ENCODE results near the gene RAB36. TPM values are rescaled to one million over a fixed set of nuclear protein-coding genes. Genes with fewer than 3 reads are reported as not detected.

RAB36 gene
- total and polyA plus RNA-seq, 9 of the 15 experiments (the other 6 are each of a cell fraction or from before 2014, with no cell fraction given) = 0.04 to 0.50 (median 0.08) TPM; not detected in 3

DNA sequence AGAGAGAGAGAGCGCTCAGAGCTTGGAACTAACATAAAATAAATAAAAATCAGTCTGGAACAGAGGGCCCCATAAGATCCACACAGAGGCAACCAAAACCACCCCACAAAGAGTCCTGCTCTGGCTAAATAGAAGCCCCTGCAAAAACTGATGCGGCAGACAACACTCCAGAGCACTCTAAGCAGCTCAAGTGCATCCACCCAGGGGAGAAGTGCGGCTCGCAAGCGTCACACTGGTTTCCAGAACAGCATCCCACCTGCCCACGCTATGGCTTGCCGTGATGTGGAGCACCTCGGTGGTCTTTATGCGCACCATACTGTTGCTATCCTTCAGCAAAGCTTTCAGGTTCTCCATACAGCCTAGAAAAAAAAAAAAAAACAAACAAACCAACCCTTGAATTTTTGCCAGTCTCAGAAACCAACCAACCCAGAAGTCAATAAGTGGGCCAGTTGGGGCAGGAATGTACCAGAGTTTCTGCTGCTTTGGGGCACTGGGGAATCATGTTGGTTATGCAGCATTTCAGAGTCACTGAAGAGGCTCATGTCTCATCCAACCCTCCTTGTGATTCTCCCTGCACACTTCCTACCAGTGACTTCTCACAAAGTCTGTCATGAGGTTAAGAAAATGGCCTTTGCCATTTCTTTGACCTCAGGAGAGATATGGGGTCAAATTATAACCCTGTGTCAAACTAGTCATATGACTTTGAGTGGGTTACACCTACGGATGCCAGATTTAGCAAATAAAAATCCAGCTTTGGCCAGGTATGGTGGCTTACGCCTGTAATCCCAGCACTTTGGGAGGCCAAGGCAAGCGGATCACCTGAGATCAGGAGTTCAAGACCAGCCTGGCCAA lies 6.5 kb upstream of the RAB36 start:
- no peak overlapping the region for H3K4me3 ChIP-seq

DNA sequence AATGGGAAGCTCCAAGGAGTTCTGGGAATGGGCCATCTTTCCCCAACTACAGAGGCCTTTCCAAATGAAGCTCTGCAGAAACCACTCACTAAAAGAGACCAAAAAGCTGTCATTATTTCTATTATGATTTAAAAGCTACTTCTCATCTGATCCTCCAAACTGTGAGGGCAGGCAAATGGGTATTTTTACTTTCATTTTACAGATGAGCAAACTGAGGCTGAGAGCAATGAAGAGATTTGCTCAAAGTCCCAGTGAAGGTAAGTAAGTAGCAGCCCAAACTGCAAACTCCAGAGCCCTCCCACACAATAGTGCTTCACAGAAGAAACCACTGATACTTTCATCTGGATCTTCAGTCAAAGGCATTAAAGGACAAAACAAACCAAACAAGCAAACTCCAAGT lies 4.9 kb upstream of the RAB36 start:
- no TSS peak for BruUV-seq (replicated peaks)
- H3K79me2 ChIP-seq (ENCODE audit: control insufficient read depth, insufficient read depth, low read length) = no peaks in the 10 kb centered on the region
- H3K9me3 ChIP-seq (replicated peaks; ENCODE audit: control insufficient read depth, insufficient read depth, low read depth, low read length) = no peaks in the 10 kb centered on the region
- peaks cover 26% of the 10 kb centered on the region for H4K20me1 ChIP-seq (replicated peaks; ENCODE audit: control insufficient read depth, insufficient read depth, low read length)
- POLR2A ChIA-PET = interaction anchor here (0.6 to 5.6 kb wide), 13 partner anchors 9 to 348 kb away, joined by 3 to 68 read pairs (median 4); partner anchors contain the start of gene BCR
- peaks cover 24 to 28% of the 10 kb centered on the region in 2 experiments for H3K27me3 ChIP-seq (ENCODE audit: control insufficient read depth in 2 of 2, insufficient read depth in 2 of 2, low read length in 2 of 2)
- ATAC-seq = no peak
- no peak for DNase-seq (ENCODE audit: extremely low read depth in 1 of 4, low spot score in 3 of 4)
- H3K27ac ChIP-seq (ENCODE audit: extremely low read depth, low read depth, low read length) = no peak overlapping the region
- H3K36me3 ChIP-seq (ENCODE audit: control insufficient read depth, insufficient read depth, low read length) = no peaks in the 10 kb centered on the region
- CTCF ChIA-PET (ENCODE audit: low intra/inter-chr PET ratio) = no interaction called here
- H3K4me3 ChIP-seq = no peak overlapping the region
- H3K9me1 ChIP-seq (ENCODE audit: control insufficient read depth, insufficient read depth, low read length) = peaks cover 6% of the 10 kb centered on the region
- no peak overlapping the region for H3K4me2 ChIP-seq (ENCODE audit: insufficient read depth, low read length)
- no peak overlapping the region for H2AFZ ChIP-seq (ENCODE audit: low read depth, low read length)
- peaks cover 16 to 21% of the 10 kb centered on the region in 2 experiments for H3K4me1 ChIP-seq (replicated peaks in 1 of 2; ENCODE audit: control insufficient read depth in 2 of 2, insufficient read depth in 2 of 2, low read length in 2 of 2)
- intact Hi-C loops (cut with micrococcal nuclease) (no loop called here), in situ Hi-C loops (cut with MboI) (no loop called here)
- H3K9ac ChIP-seq (ENCODE audit: insufficient read depth in 1 of 2, low read depth in 2 of 2, low read length in 2 of 2) = no peak overlapping the region
- no peak for FAIRE-seq
- TF ChIP-seq HEY1 (CRISPR knock-in tag; IDR thresholded peaks at IDR 0.05; ENCODE audit: borderline replicate concordance) = no peak
- TF ChIP-seq TCF7 (IDR thresholded peaks at IDR 0.05; ENCODE audit: borderline replicate concordance) = no peak
- no peak for TF ChIP-seq ZZZ3 (IDR thresholded peaks at IDR 0.05)
- TF ChIP-seq GATAD2A (IDR thresholded peaks at IDR 0.05) = no peak
- TF ChIP-seq, protein P1, sequence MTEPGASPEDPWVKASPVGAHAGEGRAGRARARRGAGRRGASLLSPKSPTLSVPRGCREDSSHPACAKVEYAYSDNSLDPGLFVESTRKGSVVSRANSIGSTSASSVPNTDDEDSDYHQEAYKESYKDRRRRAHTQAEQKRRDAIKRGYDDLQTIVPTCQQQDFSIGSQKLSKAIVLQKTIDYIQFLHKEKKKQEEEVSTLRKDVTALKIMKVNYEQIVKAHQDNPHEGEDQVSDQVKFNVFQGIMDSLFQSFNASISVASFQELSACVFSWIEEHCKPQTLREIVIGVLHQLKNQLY (CRISPR knock-in tag; conservative IDR thresholded peaks at IDR 0.05) = no peak; a peak in 1 of 4 replicates
- TF ChIP-seq KLF1 (tag; IDR thresholded peaks at IDR 0.05) = no peak
- TF ChIP-seq NEUROD1 (IDR thresholded peaks at IDR 0.05; ENCODE audit: borderline replicate concordance, low read depth, low read length, partially characterized antibody) = no peak
- TF ChIP-seq, protein P2, sequence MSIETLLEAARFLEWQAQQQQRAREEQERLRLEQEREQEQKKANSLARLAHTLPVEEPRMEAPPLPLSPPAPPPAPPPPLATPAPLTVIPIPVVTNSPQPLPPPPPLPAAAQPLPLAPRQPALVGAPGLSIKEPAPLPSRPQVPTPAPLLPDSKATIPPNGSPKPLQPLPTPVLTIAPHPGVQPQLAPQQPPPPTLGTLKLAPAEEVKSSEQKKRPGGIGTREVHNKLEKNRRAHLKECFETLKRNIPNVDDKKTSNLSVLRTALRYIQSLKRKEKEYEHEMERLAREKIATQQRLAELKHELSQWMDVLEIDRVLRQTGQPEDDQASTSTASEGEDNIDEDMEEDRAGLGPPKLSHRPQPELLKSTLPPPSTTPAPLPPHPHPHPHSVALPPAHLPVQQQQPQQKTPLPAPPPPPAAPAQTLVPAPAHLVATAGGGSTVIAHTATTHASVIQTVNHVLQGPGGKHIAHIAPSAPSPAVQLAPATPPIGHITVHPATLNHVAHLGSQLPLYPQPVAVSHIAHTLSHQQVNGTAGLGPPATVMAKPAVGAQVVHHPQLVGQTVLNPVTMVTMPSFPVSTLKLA (conservative IDR thresholded peaks at IDR 0.05) = no peak

More for the DNA sequence above, 6.5 kb upstream of the RAB36 start:
- BruUV-seq (replicated peaks) = no TSS peak
- FAIRE-seq (no peak), ATAC-seq (no peak), DNase-seq (ENCODE audit: extremely low read depth in 1 of 4, low spot score in 3 of 4) (peak in 2 of 4 experiments; percentile 53 to 60)
- peaks cover 17% of the 10 kb centered on the region for H4K20me1 ChIP-seq (replicated peaks; ENCODE audit: control insufficient read depth, insufficient read depth, low read length)
- H3K9me1 ChIP-seq (ENCODE audit: control insufficient read depth, insufficient read depth, low read length) = peaks cover 8% of the 10 kb centered on the region
- ChIA-PET POLR2A (interaction anchor here (0.6 to 5.6 kb wide), 21 partner anchors 9 to 320 kb away, joined by 3 to 68 read pairs (median 4); partner anchors contain the start of gene BCR), CTCF (ENCODE audit: low intra/inter-chr PET ratio) (no interaction called here)
- H3K27ac ChIP-seq (ENCODE audit: extremely low read depth, low read depth, low read length) = no peak overlapping the region
- TF ChIP-seq TBP (optimal IDR thresholded peaks at IDR 0.05; ENCODE audit: low read depth, low read length) = no peak
- TF ChIP-seq, protein P1 (CRISPR knock-in tag; conservative IDR thresholded peaks at IDR 0.05) = peak in 1 of 2 experiments; percentile 67; a peak in 1 of 4 replicates
- intact Hi-C loops (cut with micrococcal nuclease) = no loop called here
- H3K79me2 ChIP-seq (ENCODE audit: control insufficient read depth, insufficient read depth, low read length) = no peaks in the 10 kb centered on the region
- no peaks in the 10 kb centered on the region for H3K36me3 ChIP-seq (ENCODE audit: control insufficient read depth, insufficient read depth, low read length)
- H3K27me3 ChIP-seq (ENCODE audit: control insufficient read depth in 2 of 2, insufficient read depth in 2 of 2, low read length in 2 of 2) = peaks cover 31 to 34% of the 10 kb centered on the region in 2 experiments
- H2AFZ ChIP-seq (ENCODE audit: low read depth, low read length) = no peak overlapping the region
- peaks cover 11 to 14% of the 10 kb centered on the region in 2 experiments for H3K4me1 ChIP-seq (replicated peaks in 1 of 2; ENCODE audit: control insufficient read depth in 2 of 2, insufficient read depth in 2 of 2, low read length in 2 of 2)
- no peaks in the 10 kb centered on the region for H3K9me3 ChIP-seq (replicated peaks; ENCODE audit: control insufficient read depth, insufficient read depth, low read depth, low read length)
- WGBS (ENCODE audit: insufficient coverage, low coverage, missing lambda C conversion rate) = 10% methylated on average over 12 of the region's 12 CpGs
- H3K4me2 ChIP-seq (ENCODE audit: insufficient read depth, low read length) = no peak overlapping the region
- 0 out of 4 replicates have a peak overlapping the region, but pooled peaks of 1 of the 2 experiments have one; percentile 11 for H3K9ac ChIP-seq (ENCODE audit: insufficient read depth in 1 of 2, low read depth in 2 of 2, low read length in 2 of 2)
- in situ Hi-C loops (cut with MboI) = no loop called here

All from K562 (cell line).